GM21526 (cell line): Measurements from ENCODE around the gene UBR1.
A peak's percentile ranks its signal among the peaks of the same experiment; 100 is the strongest.
"Not testable (repeated sequence)": the region's sequence is repeated elsewhere in the genome, so short reads cannot be mapped to it uniquely, and the experiment has no call there.

Source experiments
- ATAC-seq: cut with Tn5 transposase; IDR thresholded peaks from one replicate; pipeline ENCODE4 v1.9.1; 2021; ENCODE audit warnings: moderate library complexity; ENCODE audit not compliant: unreplicated experiment, low FRiP score

UBR1 gene

GRCh38 chr15:43105778-43106485, at the start of gene UBR1:
Gene UBR1, minus strand, starts transcription at chr15:43106038. Its CDS starts 16 bp downstream, at chr15:43106022.
- peak; percentile 72 for ATAC-seq

DNA sequence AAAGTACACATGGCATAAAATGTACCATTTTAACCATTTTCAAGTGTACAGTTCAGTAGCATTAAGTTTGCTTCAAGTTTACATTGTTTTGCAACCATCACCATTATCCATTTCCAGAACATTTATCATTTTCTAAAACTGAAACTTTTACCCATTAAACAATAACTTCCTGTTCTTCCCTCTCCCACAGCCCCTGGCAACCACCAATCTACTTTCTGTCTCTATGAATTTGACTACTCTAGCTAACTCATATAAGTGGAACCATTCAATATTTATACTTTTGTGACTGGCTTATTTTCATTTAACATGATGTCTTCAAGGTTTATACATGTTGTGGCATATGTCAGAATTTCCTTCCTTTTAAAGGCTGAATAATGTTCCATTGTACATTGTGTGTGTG, 47.4 kb upstream of the UBR1 start:
- ATAC-seq = no peak

DNA sequence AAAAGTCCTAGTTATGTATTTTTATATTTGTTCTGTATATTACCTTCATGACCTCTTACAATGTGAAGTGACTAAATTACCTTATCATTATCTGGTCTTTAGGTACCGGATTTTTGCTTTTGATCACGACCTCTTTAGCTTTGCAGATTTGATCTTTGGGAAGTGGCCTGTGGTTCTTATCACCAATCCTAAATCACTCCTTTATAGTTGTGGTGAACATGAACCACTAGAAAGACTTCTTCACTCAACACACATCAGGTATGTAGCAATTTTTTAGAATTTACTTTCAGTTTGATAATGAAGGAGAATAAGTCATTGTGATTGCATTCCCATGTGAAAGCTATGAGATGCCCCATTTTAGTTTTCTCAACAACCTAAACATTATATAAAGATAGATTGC, 45.9 kb upstream of the UBR1 start:
- no peak for ATAC-seq

- ATAC-seq = no peak
Measured at GRCh38 chr15:43150191-43150929, 44.5 kb upstream of the UBR1 start.

DNA sequence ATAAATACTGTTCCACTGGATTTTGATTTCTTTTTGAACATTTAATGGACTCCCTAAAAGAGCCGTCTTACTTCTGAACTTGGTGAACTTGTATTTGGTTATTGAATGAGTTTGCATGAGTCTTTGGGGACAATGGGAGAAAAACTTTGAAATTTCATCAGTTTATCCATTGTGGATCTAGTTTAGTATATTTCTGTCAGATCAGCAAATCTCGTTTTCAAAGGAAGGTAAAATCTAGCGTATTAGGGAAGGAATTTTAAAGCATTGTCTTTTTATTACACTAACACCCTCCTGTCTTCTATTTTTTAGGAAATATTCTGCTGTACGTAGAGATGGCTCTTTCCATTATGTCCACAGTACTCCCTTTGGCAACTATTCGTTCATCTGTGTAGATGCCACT, 40.3 kb upstream of the UBR1 start:
- no peak for ATAC-seq

- no peak for ATAC-seq
Measured at GRCh38 chr15:43144512-43144911, 38.7 kb upstream of the UBR1 start.

GRCh38 chr15:43143203-43143941, 37.5 kb upstream of the UBR1 start:
- ATAC-seq = no peak

- ATAC-seq = no peak
Measured at GRCh38 chr15:43135351-43135750, 29.5 kb upstream of the UBR1 start.

DNA sequence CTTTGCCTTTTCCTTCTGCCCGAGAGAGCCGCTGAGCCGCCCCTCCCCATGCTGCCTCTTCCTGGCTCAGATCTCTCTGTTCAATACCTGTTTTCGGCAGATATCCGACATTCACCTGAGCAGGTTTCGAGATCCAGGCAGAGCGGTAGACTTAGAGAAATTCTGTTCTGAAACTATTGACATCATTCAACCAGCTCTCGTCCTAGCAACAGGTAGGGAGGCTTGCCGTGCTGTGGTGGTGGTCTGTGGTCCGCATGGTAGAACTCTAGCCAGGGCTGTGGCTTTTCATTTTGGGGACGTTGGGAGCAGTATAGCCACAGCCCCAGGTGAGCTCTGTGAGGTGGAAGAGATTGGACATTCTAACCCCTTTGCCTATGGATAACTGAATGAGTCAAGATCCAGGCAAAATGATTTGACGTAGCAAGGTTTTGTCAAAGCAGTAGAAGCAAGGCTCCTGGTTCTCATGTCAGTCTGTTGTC, 28.4 kb upstream of the UBR1 start:
- ATAC-seq = no peak

- peak; percentile 79 for ATAC-seq
Measured at GRCh38 chr15:43133430-43134156, 27.8 kb upstream of the UBR1 start, which contains the start of gene TMEM62. Gene TMEM62, plus strand, starts transcription at chr15:43133586. Its CDS starts 217 bp downstream, at chr15:43133803.

DNA sequence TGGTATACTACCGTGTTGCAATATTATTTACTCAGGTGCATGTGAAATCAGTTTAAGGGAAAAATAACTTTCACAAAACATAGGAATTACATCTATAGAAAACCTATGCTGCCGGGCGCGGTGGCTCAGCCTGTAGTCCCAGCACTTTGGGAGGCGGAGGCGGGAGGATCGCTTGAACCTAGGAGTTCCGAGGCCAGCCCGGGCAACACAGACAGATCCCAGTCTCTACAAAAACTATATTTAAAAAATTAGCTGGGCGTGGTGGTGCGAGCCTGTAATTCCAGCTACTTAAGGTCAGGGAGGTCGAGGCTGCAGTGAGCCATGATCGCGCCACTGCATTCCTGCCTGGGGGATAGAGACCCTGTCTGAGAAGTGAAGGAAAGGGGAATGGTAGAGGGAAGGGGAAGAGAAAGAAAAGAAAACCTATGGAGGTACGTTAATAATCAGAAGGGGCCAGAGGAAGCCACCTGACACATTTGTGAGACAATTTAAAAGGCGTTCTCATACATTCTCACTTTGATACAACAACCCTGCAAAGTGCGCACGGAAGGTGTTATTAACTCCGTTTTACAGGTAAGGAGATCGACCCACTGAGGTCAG, 27.1 kb upstream of the UBR1 start:
- ATAC-seq = no peak

DNA sequence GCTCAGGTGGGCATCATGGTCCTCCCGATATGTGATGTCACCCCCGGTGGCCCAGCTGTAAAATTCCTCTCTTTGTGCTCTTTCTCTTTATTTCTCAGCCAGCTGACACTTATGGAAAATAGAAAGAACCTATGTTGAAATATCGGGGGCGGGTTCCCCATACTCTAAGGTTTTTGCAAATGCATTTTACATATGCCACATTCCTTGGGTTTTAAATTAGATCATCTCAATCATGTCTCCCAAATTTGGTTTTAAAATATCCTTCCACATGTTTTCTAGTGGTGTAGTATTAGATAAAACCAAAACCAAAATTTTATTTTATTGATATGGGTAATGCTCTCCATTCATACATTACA, 23.1 kb upstream of the UBR1 start:
- no peak for ATAC-seq

- ATAC-seq = not testable (repeated sequence)
Measured at GRCh38 chr15:43128174-43128979, 22.5 kb upstream of the UBR1 start.

DNA sequence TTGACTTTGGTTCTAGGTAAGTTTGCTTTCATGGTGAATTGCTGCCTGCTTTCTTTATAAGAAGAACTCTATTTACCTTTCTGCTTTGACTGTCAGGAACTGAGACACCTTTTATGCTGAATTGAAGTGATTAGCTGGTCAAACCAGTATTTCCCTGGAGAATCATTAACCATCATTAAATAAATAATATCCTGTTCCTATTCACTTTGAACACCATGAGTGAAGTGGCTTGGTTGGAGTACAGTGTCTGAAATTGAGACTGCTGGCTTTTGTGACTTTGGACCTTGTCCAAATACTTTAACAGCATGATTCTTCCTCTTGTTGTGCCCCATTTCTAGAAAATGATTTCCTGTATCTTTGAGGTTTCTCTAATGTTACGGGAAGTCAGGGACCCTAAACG, 21.9 kb upstream of the UBR1 start:
- ATAC-seq = no peak

DNA sequence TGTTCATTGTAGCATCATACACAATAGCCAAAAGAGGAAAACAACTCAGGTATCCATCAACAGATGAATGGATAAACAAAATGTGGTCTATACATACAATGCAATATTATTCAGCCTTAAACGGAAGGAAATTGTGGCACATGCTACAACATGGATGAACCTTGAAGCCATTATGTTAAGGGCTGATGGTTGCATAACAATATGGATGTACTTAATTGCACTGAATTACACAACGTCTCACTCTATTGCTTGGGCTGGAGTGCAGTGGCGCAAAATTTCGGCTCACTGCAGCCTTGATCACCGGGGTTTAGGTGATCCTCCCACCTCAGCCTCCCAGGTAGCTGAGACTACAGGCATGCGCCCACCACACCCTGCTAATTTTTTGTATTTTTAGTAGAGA, 20.5 kb upstream of the UBR1 start:
- no peak for ATAC-seq

- no peak for ATAC-seq
Measured at GRCh38 chr15:43125100-43125661, 19.3 kb upstream of the UBR1 start.

DNA sequence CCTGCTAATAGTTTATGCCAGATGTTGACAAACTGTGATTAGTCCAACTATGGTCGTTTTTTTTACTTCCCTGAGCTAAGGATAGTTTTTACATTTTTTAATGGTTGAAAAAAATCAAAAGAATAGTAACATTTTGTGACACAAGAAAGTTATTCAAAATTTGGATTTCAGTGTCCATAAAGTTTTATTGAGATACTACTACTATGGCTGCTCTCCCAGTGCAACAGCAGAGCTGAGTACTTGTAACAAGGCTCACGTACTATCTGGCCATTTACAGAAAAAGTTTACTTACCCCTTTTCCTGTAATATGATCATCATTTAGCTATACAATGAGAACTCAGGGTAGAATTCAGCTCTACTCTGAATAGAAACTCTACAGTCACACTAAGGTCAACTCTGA, 16.0 kb upstream of the UBR1 start:
- ATAC-seq = no peak

GRCh38 chr15:43118829-43119228, 13.0 kb upstream of the UBR1 start:
- ATAC-seq = no peak

- ATAC-seq = no peak
Measured at GRCh38 chr15:43118286-43118685, 12.4 kb upstream of the UBR1 start.
